Activated naive CD8-positive, alpha-beta T cell treated with anti-CD3 and anti-CD28 coated beads, Interleukin-2, amount 10 ng/mL, durations not matched to agents 7 days and 5 days (primary cell): ENCODE measurements around the gene MAGEB17. TPM values are rescaled to one million over a fixed set of nuclear protein-coding genes. Genes with fewer than 3 reads are reported as not detected.

Experiments
- ATAC-seq: fragments of 150-1000 bp; cut with Tn5 transposase; one replicate; pipeline ENCODE4 v1.10.0; 2021; ENCODE audit warnings: low read depth, moderate library complexity
- POLR2A ChIA-PET: fragments of 350-600 bp; sonication (Branson Sonifier 250); formaldehyde crosslinking; loops from one replicate; lab custom pipeline; 2021; ENCODE audit warnings: antibody characterized with exemption; lab: Charles Lee
- DNase-seq: peaks from one replicate; pipeline ENCODE4 v3.0.0; 2021
- H3K27ac Mint-ChIP-seq: one replicate; pipeline ENCODE4 v1.8.0; 2022; ENCODE audit warnings: mild to moderate bottlenecking, mixed read lengths
- H3K27me3 Mint-ChIP-seq: one replicate; pipeline ENCODE4 v1.8.0; 2022; ENCODE audit warnings: mild to moderate bottlenecking, moderate library complexity, mixed read lengths
- H3K36me3 Mint-ChIP-seq: one replicate; pipeline ENCODE4 v1.8.0; 2021; ENCODE audit warnings: mild to moderate bottlenecking, mixed read lengths
- H3K4me1 Mint-ChIP-seq: one replicate; pipeline ENCODE4 v1.8.0; 2021; ENCODE audit warnings: mixed read lengths
- H3K4me3 Mint-ChIP-seq: one replicate; pipeline ENCODE4 v1.8.0; 2022; ENCODE audit warnings: mild to moderate bottlenecking, moderate library complexity, mixed read lengths
- H3K9me3 Mint-ChIP-seq: one replicate; pipeline ENCODE4 v1.8.0; 2021; ENCODE audit warnings: mixed read lengths
- total RNA-seq, 2 experiments: library from RNA; stranded (reverse); gene quantifications; one replicate each; pipeline ENCODE4 v1.2.3, GENCODE V29; 2021

The MAGEB17 gene, protein sequence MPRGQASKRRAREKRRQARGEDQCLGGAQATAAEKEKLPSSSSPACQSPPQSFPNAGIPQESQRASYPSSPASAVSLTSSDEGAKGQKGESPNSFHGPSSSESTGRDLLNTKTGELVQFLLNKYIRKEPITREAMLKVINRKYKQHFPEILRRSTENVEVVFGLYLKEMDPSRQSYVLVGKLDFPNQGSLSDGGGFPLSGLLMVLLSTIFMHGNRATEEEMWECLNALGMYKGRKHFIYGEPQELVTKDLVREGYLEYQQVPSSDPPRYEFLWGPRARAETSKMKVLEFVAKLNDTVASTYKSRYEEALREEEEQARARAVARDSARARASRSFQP
- total RNA-seq, result not detected

DNA sequence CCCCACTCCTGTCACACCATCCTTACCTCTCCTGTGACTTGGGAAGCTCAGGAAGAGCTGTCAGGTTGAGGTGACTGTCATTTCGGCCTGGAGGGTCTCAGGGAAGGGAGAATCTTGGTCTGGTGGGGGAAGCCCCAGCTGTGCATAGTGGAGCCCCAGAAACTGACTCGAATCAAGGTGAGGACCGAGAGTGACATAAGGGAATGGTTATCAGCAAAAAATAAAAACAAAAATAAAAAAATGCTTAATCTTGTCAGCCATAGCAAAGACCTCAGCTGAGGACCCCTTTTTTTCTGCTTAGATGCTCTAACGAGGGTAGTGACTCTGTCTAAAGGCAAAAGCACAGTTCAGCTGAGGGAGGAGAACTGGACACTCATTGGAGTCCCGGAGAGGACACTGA, at the start of gene MAGEB17:
TSS of gene MAGEB17 (plus strand) at position 301 of the 400 bp plus-strand sequence. CDS start 2,902 bp downstream, outside the sequence.
- H3K4me1 Mint-ChIP-seq, result no peaks in the 10 kb centered on the region
- H3K36me3 Mint-ChIP-seq, result no peaks in the 10 kb centered on the region
- no peak within 1 kb of the TSS for H3K4me3 Mint-ChIP-seq
- no peaks in the 10 kb centered on the region for H3K9me3 Mint-ChIP-seq
- DNase-seq, result no peak
- no peaks in the 10 kb centered on the region for H3K27me3 Mint-ChIP-seq
- POLR2A ChIA-PET, result no interaction called here
- H3K27ac Mint-ChIP-seq, result no peak within 1 kb of the TSS
- no peak for ATAC-seq

DNA sequence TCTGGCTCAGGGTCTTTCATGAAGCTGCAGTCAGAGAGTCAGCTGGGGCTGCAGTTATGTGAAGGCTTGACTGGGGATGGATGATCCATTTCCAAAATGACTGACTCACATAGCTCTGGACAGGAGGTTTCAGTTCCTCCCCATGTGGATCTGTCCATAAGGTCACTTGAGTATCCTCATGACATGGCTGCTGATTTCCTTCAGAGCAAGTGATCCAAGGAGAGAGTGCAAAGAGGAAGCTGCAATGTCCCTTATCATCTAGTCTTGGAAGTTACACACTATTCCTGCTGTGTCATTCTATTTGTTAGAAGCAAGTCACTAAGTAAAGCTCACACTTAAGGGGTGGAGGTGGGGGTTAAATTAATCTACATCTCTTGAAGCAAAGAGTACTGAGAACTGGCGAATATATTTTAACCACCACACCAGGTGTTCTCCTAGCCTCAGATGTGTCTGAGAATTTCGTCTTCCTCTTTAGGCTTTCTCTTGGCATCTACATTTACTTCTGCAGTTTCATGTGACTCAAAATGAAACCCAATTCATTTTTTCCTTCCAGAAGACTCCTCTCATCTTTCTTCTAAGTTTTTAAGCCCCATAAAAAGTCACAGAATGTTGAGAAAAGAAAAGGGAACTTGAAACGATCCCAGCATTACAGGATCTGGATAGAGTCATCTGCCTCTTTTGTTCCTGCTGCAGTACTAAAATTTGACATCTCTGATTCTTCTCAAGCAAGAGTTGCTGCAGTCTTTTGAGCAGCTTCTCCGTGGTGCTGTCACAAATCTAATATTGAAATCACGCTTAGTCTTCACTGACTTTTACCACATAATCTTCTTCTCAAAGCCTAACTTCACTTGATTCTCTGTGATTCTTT, 47.7 kb upstream of the MAGEB17 start:
- peaks cover 16% of the 10 kb centered on the region for H3K4me1 Mint-ChIP-seq
- ATAC-seq, result no peak
- H3K4me3 Mint-ChIP-seq, result peak overlapping the region; percentile 31

DNA sequence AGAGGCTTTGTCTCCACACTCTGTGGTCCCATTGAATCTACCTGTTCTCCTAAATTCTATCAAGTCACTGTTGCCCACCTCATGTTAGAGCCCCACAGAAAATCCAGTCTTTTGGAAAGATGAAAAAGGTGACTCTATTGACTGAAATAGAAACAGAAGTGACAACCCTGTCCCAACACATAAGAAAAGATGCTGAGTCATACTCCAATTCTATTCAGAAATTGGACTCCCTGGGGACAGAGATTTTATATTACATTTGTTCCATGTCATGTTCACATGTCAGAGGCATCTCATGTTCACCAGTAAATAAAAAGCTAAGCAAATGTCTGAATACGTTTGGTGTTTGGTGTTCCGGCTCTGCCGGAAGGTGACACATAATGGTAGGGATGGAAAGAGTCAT, 46.9 kb upstream of the MAGEB17 start:
- Mint-ChIP-seq H3K36me3 (peaks cover 2% of the 10 kb centered on the region), H3K9me3 (no peaks in the 10 kb centered on the region), H3K4me1 (peaks cover 16% of the 10 kb centered on the region), H3K4me3 (no peak overlapping the region), H3K27ac (no peak overlapping the region), H3K27me3 (peaks cover 5% of the 10 kb centered on the region)
- POLR2A ChIA-PET, result no interaction called here
- DNase-seq, result no peak
- ATAC-seq, result no peak

More for the DNA sequence above, 47.7 kb upstream of the MAGEB17 start:
- peaks cover 5% of the 10 kb centered on the region for H3K27me3 Mint-ChIP-seq
- POLR2A ChIA-PET, result no interaction called here
- peaks cover 2% of the 10 kb centered on the region for H3K36me3 Mint-ChIP-seq
- no peak for DNase-seq
- no peaks in the 10 kb centered on the region for H3K9me3 Mint-ChIP-seq
- H3K27ac Mint-ChIP-seq, result no peak overlapping the region

DNA sequence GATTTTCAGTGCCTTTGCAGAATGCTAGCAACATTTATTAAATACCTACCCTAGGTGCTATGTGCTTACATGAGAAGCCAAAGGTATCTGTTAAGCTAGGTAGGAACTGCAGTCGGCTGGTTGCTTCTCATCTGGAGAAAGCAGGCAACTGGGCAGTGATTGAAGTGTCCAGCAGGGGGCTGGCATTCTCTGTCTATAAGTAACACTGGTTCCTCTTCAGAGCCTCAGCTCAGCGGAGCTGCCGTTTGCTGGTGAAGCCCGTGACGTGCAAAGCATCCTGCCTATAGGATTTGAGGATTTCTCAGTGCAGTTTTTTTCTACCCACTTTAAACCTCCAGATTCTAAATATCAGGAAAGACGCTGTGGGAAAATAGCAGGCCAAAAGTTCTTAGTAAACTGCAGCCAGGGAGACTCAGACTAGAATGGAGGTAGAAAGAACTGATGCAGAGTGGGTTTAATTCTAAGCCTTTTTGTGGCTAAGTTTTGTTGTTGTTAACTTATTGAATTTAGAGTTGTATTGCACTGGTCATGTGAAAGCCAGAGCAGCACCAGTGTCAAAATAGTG, 44.0 kb upstream of the MAGEB17 start, which contains the start of gene GRPR:
TSS of gene GRPR (plus strand) at position 344 of the 565 bp plus-strand sequence. CDS start 389 bp downstream, outside the sequence.
- H3K4me1 Mint-ChIP-seq, result peaks cover 16% of the 10 kb centered on the region
- POLR2A ChIA-PET, result no interaction called here
- ATAC-seq, result peak; percentile 77
- no peaks in the 10 kb centered on the region for H3K9me3 Mint-ChIP-seq
- no peak within 1 kb of the TSS for H3K27ac Mint-ChIP-seq
- H3K36me3 Mint-ChIP-seq, result no peaks in the 10 kb centered on the region
- no peak within 1 kb of the TSS for H3K4me3 Mint-ChIP-seq
- peak; percentile 39 for DNase-seq
- peaks cover 5% of the 10 kb centered on the region for H3K27me3 Mint-ChIP-seq

DNA sequence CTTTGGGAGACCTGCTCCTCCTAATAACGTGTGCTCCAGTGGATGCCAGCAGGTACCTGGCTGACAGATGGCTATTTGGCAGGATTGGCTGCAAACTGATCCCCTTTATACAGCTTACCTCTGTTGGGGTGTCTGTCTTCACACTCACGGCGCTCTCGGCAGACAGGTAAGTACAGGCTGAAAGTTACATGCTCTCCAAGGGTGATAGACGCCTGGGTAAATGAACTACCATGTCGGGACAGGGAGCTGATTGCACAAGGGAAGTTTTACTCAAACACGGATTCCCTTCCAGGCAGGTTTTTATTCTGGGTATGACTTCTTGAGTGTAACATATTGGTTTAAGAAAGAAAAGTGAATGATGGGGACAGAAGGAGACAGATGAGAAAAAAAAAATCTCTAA, 43.1 kb upstream of the MAGEB17 start:
- POLR2A ChIA-PET, result no interaction called here

DNA sequence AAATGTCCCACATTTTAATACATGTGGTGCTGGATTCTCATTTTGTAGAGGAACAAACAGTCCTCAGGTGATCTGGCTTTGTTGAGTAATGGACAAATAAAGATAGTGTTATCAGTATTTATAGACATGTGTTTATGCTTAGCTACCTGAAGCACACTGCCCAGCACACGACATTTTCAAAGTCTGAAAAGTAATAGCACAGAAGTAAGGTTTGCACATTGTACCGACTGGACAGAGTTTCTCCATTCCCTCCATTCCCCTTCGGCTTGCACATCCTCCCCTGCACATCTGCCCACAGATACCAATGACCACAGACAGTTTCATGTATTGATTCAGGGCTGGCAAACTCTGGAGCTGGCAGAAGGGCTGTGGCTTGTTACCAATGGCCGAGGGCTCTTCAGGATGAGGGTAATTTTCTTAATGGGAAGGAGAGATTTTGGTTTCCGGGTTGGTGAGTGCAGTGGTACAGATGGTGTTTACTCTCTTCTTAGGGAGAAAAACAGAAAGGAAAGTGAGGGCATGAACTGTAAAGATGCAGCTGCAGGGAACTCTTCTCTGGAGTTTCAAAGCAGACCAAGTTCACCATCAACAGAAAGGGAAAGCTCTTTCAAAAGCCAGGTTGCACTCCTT, 41.6 kb upstream of the MAGEB17 start:
- Mint-ChIP-seq H3K4me3 (no peak overlapping the region), H3K27ac (no peak overlapping the region), H3K36me3 (no peaks in the 10 kb centered on the region), H3K9me3 (no peaks in the 10 kb centered on the region), H3K4me1 (peaks cover 1% of the 10 kb centered on the region), H3K27me3 (peaks cover 12% of the 10 kb centered on the region)
- POLR2A ChIA-PET, result no interaction called here
- no peak for DNase-seq
- no peak for ATAC-seq

More for the DNA sequence above, 43.1 kb upstream of the MAGEB17 start:
- H3K4me3 Mint-ChIP-seq, result no peak overlapping the region
- no peaks in the 10 kb centered on the region for H3K9me3 Mint-ChIP-seq
- peaks cover 9% of the 10 kb centered on the region for H3K27me3 Mint-ChIP-seq
- no peak for DNase-seq
- no peak for ATAC-seq
- no peak overlapping the region for H3K27ac Mint-ChIP-seq
- H3K36me3 Mint-ChIP-seq, result no peaks in the 10 kb centered on the region
- peaks cover 15% of the 10 kb centered on the region for H3K4me1 Mint-ChIP-seq

DNA sequence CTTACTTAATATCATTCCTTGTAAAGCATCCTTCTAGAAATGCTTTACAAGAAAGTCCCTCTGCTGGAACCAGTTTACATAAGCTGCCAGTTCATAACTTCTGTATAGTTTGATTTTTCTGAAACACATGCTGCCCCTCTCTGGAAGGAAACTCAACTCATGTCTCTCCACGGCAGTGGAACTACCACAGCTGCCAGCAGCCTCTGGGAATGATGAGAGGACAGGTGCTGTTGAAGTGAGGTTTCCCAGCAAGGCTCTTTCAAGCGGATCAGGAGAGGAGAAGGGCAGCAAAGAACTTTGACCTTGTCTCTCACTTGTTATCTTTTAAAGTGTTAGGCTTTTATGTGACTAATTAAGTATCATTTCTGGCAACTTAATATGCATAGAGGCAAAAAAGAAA, 36.6 kb upstream of the MAGEB17 start:
- no peaks in the 10 kb centered on the region for H3K36me3 Mint-ChIP-seq
- no peak overlapping the region for H3K4me3 Mint-ChIP-seq
- peaks cover 12% of the 10 kb centered on the region for H3K27me3 Mint-ChIP-seq
- no peaks in the 10 kb centered on the region for H3K9me3 Mint-ChIP-seq
- H3K4me1 Mint-ChIP-seq, result no peaks in the 10 kb centered on the region
- ATAC-seq (no peak), DNase-seq (no peak)
- no peak overlapping the region for H3K27ac Mint-ChIP-seq
- POLR2A ChIA-PET, result no interaction called here

DNA sequence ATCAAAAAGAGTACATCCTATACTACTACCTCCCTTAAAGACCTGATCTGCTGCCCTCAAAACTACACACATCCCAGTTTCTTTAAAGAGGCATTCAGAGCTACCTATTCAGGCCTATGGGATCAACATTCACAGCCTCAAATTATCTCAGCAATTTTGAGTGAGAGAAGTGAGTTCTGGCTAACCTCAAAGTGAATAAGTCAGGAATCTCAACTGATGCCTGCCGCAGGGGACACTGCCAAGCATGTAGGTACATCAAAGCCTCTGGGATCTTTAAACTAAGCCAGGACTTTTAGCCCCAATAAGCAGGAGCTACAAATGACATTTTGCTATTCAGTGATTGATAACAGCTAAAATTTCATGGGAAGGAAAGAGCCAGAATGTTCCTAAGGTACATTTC, 32.3 kb upstream of the MAGEB17 start:
- peaks cover 7% of the 10 kb centered on the region for H3K27me3 Mint-ChIP-seq
- DNase-seq (no peak), ATAC-seq (no peak)
- H3K4me1 Mint-ChIP-seq, result no peaks in the 10 kb centered on the region
- POLR2A ChIA-PET, result no interaction called here
- no peak overlapping the region for H3K27ac Mint-ChIP-seq
- no peaks in the 10 kb centered on the region for H3K9me3 Mint-ChIP-seq
- H3K36me3 Mint-ChIP-seq, result no peaks in the 10 kb centered on the region
- H3K4me3 Mint-ChIP-seq, result no peak overlapping the region

DNA sequence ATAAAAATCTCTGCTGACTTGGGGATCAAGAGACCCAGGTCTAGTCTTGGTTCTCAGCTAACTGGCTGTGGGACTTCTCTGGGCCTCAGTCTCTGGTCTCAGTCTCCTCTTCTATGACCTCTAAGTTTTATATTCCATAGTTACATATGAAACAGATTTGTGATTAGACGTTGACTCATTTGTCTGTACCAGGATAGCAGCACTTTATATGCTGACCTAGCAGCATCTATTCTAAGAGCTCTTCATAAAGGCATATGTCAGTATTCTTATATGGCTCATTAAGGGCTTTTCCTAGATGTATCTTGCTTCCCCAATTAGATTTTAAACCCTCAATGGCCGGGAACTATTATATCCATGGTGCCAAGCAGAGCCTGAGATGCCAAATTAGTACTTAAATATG, 31.2 kb upstream of the MAGEB17 start:
- Mint-ChIP-seq H3K4me1 (no peaks in the 10 kb centered on the region), H3K9me3 (no peaks in the 10 kb centered on the region), H3K27ac (no peak overlapping the region), H3K4me3 (no peak overlapping the region), H3K36me3 (no peaks in the 10 kb centered on the region), H3K27me3 (peaks cover 6% of the 10 kb centered on the region)
- no peak for DNase-seq
- POLR2A ChIA-PET, result no interaction called here
- no peak for ATAC-seq

DNA sequence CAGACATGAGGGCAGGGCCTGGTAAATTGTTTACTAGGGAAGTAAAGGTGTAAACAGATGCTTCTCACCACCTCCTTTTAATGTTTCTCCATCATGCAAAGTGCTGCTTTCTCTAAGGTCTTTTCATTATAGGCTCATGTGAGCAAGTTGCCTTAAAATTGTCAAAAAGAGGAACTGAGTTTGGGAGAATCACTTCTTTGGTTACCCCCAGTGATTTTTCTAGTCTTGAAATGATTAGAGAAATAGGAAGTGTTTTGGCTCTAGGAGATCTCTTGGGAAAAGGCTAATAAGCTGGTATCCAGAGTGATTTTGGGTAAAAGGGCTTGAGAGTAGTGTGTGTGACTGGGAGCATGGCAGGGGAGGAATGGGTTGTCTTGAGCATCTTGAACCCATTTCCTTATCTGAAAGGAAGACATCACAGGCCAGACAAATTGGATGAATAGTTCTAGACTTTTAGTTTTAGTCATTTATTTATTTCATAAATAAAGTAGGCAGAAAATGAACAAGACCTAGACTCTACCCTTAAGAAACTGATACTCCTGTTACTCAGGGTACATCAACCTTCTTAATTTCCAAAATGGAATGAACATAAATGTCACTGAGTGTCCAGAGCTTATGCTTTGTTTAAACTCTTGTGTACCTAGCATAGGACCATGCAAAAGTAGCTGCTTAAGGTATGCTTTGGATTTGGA, 29.7 kb upstream of the MAGEB17 start:
- peaks cover 3% of the 10 kb centered on the region for H3K27me3 Mint-ChIP-seq
- DNase-seq (no peak), ATAC-seq (no peak)
- no peaks in the 10 kb centered on the region for H3K4me1 Mint-ChIP-seq
- POLR2A ChIA-PET, result no interaction called here
- no peaks in the 10 kb centered on the region for H3K9me3 Mint-ChIP-seq
- H3K27ac Mint-ChIP-seq, result no peak overlapping the region
- no peaks in the 10 kb centered on the region for H3K36me3 Mint-ChIP-seq
- H3K4me3 Mint-ChIP-seq, result no peak overlapping the region

DNA sequence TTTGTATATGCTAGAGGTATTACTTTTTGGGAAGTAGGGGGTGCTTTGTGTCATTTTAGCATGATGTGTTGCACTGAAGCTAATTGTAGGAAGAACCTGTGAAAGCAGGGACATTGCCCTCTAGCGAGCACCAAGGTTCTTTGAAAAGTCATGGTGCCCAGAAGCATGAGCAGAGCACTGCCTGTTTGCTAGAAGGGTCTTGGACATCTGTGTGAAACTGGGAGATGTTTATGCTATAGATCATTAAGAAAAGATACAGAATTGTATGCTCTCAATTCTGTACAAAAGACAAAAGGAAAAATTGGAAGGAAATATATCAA, 29.2 kb upstream of the MAGEB17 start:
- POLR2A ChIA-PET, result no interaction called here
- no peak for ATAC-seq
- no peak for DNase-seq
- no peaks in the 10 kb centered on the region for H3K4me1 Mint-ChIP-seq
- H3K9me3 Mint-ChIP-seq, result no peaks in the 10 kb centered on the region
- no peak overlapping the region for H3K4me3 Mint-ChIP-seq
- no peaks in the 10 kb centered on the region for H3K36me3 Mint-ChIP-seq
- H3K27ac Mint-ChIP-seq, result no peak overlapping the region
- peaks cover 6% of the 10 kb centered on the region for H3K27me3 Mint-ChIP-seq

DNA sequence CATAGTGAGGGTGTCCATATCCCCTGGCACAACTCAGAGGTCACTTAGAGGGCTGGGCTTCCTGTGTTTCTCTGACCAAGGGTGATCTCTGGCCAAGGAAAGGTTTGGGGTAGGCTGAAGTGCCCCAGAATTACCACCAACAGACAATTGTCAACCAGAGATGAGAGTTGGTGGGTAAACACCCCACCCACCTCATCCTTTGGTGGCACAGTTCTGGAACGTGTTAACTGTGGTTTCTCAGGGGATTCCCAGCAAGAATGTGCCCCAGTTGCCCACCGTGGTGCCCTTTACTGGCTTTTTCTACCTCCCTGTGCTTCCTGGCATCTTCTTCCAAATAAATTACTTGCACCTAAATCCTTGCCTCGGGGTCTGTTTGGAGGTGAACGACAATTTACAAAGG, 26.8 kb upstream of the MAGEB17 start:
- POLR2A ChIA-PET, result no interaction called here
- DNase-seq, result no peak
- Mint-ChIP-seq H3K36me3 (no peaks in the 10 kb centered on the region), H3K4me3 (no peak overlapping the region), H3K27ac (no peak overlapping the region), H3K4me1 (no peaks in the 10 kb centered on the region), H3K27me3 (peaks cover 8% of the 10 kb centered on the region), H3K9me3 (no peaks in the 10 kb centered on the region)
- ATAC-seq, result no peak

DNA sequence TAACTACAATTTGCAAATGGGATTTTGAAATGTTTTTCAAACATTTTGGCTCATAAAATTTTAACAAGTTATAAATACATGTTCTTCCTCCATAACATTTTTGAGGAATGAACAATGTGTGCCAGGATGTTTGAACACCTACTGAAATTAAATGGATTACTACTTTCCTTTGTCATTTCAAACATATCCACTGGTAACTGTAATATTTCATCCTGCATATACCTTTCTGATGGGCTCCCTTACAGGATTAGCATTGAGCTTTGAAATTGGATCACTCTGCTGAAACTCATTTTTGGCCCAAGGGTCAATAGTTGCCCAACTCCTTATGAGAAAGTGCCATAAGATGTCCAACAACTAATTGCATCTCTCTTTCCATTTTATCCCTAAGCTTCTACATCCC, 26.3 kb upstream of the MAGEB17 start:
- H3K27me3 Mint-ChIP-seq, result peaks cover 8% of the 10 kb centered on the region
- ATAC-seq (no peak), DNase-seq (no peak)
- POLR2A ChIA-PET, result no interaction called here
- no peaks in the 10 kb centered on the region for H3K4me1 Mint-ChIP-seq
- H3K9me3 Mint-ChIP-seq, result no peaks in the 10 kb centered on the region
- H3K4me3 Mint-ChIP-seq, result no peak overlapping the region
- H3K36me3 Mint-ChIP-seq, result no peaks in the 10 kb centered on the region
- no peak overlapping the region for H3K27ac Mint-ChIP-seq
